Measurements from ENCODE around the gene SLF1. TPM values are rescaled to one million over a fixed set of nuclear protein-coding genes. Genes with fewer than 3 reads are reported as not detected.

SLF1 gene
- polyA plus RNA-seq, 1 of the 3 experiments (the other 2 are of a cell fraction) = 5.5 TPM

DNA sequence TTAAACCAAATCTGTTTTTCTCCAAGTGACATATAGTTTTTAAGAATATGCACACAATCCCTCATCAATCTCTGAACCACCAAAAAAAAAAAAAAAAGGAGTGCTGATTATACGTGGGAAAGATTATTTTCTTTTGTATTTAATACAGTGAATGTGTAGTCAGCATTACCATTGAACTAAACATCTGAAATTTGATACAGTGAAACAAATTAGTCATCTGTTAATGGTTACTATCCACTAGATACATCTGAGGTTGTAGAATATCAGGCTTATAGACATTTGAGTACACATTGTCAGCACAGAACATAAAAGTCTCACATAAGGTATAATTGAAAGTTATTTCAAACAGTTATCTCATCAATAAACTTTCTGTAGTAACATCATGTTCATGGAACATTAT lies 87.0 kb downstream of the SLF1 start:
- no peaks in the 10 kb centered on the region for H4K20me1 ChIP-seq (ENCODE audit: insufficient read depth)
- TF ChIP-seq SMC3 (IDR thresholded peaks at IDR 0.05; ENCODE audit: low read depth, low read length) (no peak), TCF12 (IDR thresholded peaks at IDR 0.05) (0 out of 2 replicates have a peak, but pooled peaks have one; percentile 8), EP300 (IDR thresholded peaks at IDR 0.05; ENCODE audit: borderline replicate concordance in 1 of 2, low read depth in 1 of 2, low read length in 1 of 2) (no peak), ELF1 (IDR thresholded peaks at IDR 0.05) (no peak), YY1 (IDR thresholded peaks at IDR 0.05; ENCODE audit: low read depth) (no peak)
- H3K4me1 ChIP-seq (ENCODE audit: control insufficient read depth in 1 of 2, insufficient read depth in 2 of 2, low read depth in 1 of 2, low read length in 1 of 2) = no peaks in the 10 kb centered on the region; a peak in 2 of 4 replicates
- H2AFZ ChIP-seq (ENCODE audit: low read depth) = no peak overlapping the region
- H3K79me2 ChIP-seq (ENCODE audit: insufficient read depth) = no peaks in the 10 kb centered on the region
- H3K9me3 ChIP-seq = no peaks in the 10 kb centered on the region
- no peaks in the 10 kb centered on the region for H3K9me2 ChIP-seq
- DNase-seq = no peak
- H3K36me3 ChIP-seq (replicated peaks in 1 of 2; ENCODE audit: control insufficient read depth in 1 of 2, insufficient read depth in 2 of 2, low read length in 1 of 2) = peaks cover 4 to 39% of the 10 kb centered on the region in 2 experiments
- H3K4me2 ChIP-seq = no peak overlapping the region
- H3K27me3 ChIP-seq (ENCODE audit: insufficient read depth) = no peaks in the 10 kb centered on the region
- POLR2A ChIA-PET = no interaction called here
- no peak overlapping the region for H3K4me3 ChIP-seq (ENCODE audit: low read depth in 2 of 2, low read length in 1 of 2)
- no peak overlapping the region for H3K27ac ChIP-seq (ENCODE audit: low read depth in 2 of 2, low read length in 1 of 2)
- H3F3A ChIP-seq (replicated peaks; ENCODE audit: insufficient read depth) = no peaks in the 10 kb centered on the region
- CTCF ChIA-PET = no interaction called here
- WGBS (ENCODE audit: low lambda C conversion rate) = 31% methylated on average over 1 of the region's 1 CpG
- H3K9ac ChIP-seq = no peak overlapping the region

DNA sequence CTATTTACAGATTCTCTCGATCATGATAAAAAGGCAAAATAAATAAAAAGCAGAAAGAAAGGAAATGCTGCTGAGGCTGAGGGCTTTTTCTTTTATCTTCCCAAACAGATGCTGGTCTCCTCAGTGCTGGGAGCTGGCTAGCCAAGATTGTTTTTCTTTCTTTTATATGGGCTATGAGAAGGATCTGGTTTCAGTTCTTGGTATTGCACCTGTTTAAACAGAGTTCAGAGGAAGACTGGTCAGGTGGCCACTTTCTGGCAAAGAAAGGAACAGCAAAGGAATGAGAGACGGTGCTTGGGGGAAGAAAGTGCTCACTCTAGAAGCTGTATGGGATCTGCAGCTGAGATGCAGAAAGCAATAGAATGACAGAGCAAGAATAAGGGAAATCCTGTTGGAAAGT lies 88.9 kb downstream of the SLF1 start:
- Histone ChIP-seq H3K4me3 (ENCODE audit: low read depth in 2 of 2, low read length in 1 of 2) (no peak overlapping the region), H3K79me2 (ENCODE audit: insufficient read depth) (no peaks in the 10 kb centered on the region), H3K36me3 (replicated peaks in 1 of 2; ENCODE audit: control insufficient read depth in 1 of 2, insufficient read depth in 2 of 2, low read length in 1 of 2) (peaks cover 4 to 44% of the 10 kb centered on the region in 2 experiments), H3K27me3 (ENCODE audit: insufficient read depth) (no peaks in the 10 kb centered on the region), H3F3A (replicated peaks; ENCODE audit: insufficient read depth) (no peaks in the 10 kb centered on the region), H2AFZ (ENCODE audit: low read depth) (no peak overlapping the region), H3K9me3 (no peaks in the 10 kb centered on the region), H3K27ac (ENCODE audit: low read depth in 2 of 2, low read length in 1 of 2) (no peak overlapping the region), H4K20me1 (ENCODE audit: insufficient read depth) (no peaks in the 10 kb centered on the region), H3K9me2 (no peaks in the 10 kb centered on the region), H3K9ac (no peak overlapping the region), H3K4me2 (no peak overlapping the region), H3K4me1 (ENCODE audit: control insufficient read depth in 1 of 2, insufficient read depth in 2 of 2, low read depth in 1 of 2, low read length in 1 of 2) (no peaks in the 10 kb centered on the region; a peak in 2 of 4 replicates)
- TF ChIP-seq FOSL2 (IDR thresholded peaks at IDR 0.05; ENCODE audit: borderline replicate concordance, low read depth) = no peak
- TF ChIP-seq EP300 (IDR thresholded peaks at IDR 0.05; ENCODE audit: borderline replicate concordance in 1 of 2, low read depth in 1 of 2, low read length in 1 of 2) = no peak
- TF ChIP-seq, protein P1, sequence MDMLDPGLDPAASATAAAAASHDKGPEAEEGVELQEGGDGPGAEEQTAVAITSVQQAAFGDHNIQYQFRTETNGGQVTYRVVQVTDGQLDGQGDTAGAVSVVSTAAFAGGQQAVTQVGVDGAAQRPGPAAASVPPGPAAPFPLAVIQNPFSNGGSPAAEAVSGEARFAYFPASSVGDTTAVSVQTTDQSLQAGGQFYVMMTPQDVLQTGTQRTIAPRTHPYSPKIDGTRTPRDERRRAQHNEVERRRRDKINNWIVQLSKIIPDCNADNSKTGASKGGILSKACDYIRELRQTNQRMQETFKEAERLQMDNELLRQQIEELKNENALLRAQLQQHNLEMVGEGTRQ (IDR thresholded peaks at IDR 0.05; ENCODE audit: borderline replicate concordance, low read depth, low read length) = no peak
- TF ChIP-seq, protein P2, sequence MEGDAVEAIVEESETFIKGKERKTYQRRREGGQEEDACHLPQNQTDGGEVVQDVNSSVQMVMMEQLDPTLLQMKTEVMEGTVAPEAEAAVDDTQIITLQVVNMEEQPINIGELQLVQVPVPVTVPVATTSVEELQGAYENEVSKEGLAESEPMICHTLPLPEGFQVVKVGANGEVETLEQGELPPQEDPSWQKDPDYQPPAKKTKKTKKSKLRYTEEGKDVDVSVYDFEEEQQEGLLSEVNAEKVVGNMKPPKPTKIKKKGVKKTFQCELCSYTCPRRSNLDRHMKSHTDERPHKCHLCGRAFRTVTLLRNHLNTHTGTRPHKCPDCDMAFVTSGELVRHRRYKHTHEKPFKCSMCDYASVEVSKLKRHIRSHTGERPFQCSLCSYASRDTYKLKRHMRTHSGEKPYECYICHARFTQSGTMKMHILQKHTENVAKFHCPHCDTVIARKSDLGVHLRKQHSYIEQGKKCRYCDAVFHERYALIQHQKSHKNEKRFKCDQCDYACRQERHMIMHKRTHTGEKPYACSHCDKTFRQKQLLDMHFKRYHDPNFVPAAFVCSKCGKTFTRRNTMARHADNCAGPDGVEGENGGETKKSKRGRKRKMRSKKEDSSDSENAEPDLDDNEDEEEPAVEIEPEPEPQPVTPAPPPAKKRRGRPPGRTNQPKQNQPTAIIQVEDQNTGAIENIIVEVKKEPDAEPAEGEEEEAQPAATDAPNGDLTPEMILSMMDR (IDR thresholded peaks at IDR 0.05) = no peak
- no peak for TF ChIP-seq TEAD4 (IDR thresholded peaks at IDR 0.05; ENCODE audit: borderline replicate concordance, insufficient read depth)
- TF ChIP-seq TAF1 (IDR thresholded peaks at IDR 0.05; ENCODE audit: borderline replicate concordance, low read depth, low read length) = no peak
- TF ChIP-seq RXRA (IDR thresholded peaks at IDR 0.05; ENCODE audit: borderline replicate concordance, low read depth) = no peak
- no peak for TF ChIP-seq EZH2phosphoT487 (IDR thresholded peaks at IDR 0.05; ENCODE audit: borderline replicate concordance, low read depth)
- TF ChIP-seq YY1 (IDR thresholded peaks at IDR 0.05; ENCODE audit: low read depth) = no peak
- TF ChIP-seq, protein P3, sequence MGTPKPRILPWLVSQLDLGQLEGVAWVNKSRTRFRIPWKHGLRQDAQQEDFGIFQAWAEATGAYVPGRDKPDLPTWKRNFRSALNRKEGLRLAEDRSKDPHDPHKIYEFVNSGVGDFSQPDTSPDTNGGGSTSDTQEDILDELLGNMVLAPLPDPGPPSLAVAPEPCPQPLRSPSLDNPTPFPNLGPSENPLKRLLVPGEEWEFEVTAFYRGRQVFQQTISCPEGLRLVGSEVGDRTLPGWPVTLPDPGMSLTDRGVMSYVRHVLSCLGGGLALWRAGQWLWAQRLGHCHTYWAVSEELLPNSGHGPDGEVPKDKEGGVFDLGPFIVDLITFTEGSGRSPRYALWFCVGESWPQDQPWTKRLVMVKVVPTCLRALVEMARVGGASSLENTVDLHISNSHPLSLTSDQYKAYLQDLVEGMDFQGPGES (IDR thresholded peaks at IDR 0.05; ENCODE audit: low read depth, low read length) = no peak
- no peak for TF ChIP-seq GABPA (IDR thresholded peaks at IDR 0.05; ENCODE audit: low read depth)
- TF ChIP-seq TCF12 (IDR thresholded peaks at IDR 0.05) = no peak
- TF ChIP-seq NRF1 (IDR thresholded peaks at IDR 0.05; ENCODE audit: low read depth, low read length) = no peak
- TF ChIP-seq, protein P4, sequence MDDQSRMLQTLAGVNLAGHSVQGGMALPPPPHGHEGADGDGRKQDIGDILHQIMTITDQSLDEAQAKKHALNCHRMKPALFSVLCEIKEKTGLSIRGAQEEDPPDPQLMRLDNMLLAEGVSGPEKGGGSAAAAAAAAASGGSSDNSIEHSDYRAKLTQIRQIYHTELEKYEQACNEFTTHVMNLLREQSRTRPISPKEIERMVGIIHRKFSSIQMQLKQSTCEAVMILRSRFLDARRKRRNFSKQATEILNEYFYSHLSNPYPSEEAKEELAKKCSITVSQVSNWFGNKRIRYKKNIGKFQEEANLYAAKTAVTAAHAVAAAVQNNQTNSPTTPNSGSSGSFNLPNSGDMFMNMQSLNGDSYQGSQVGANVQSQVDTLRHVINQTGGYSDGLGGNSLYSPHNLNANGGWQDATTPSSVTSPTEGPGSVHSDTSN (IDR thresholded peaks at IDR 0.05) = no peak
- TF ChIP-seq, protein P5, sequence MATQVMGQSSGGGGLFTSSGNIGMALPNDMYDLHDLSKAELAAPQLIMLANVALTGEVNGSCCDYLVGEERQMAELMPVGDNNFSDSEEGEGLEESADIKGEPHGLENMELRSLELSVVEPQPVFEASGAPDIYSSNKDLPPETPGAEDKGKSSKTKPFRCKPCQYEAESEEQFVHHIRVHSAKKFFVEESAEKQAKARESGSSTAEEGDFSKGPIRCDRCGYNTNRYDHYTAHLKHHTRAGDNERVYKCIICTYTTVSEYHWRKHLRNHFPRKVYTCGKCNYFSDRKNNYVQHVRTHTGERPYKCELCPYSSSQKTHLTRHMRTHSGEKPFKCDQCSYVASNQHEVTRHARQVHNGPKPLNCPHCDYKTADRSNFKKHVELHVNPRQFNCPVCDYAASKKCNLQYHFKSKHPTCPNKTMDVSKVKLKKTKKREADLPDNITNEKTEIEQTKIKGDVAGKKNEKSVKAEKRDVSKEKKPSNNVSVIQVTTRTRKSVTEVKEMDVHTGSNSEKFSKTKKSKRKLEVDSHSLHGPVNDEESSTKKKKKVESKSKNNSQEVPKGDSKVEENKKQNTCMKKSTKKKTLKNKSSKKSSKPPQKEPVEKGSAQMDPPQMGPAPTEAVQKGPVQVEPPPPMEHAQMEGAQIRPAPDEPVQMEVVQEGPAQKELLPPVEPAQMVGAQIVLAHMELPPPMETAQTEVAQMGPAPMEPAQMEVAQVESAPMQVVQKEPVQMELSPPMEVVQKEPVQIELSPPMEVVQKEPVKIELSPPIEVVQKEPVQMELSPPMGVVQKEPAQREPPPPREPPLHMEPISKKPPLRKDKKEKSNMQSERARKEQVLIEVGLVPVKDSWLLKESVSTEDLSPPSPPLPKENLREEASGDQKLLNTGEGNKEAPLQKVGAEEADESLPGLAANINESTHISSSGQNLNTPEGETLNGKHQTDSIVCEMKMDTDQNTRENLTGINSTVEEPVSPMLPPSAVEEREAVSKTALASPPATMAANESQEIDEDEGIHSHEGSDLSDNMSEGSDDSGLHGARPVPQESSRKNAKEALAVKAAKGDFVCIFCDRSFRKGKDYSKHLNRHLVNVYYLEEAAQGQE (IDR thresholded peaks at IDR 0.05; ENCODE audit: low read depth, low read length) = no peak
- no peak for TF ChIP-seq RCOR1 (IDR thresholded peaks at IDR 0.05; ENCODE audit: low read length)
- POLR2A ChIA-PET = no interaction called here
- CTCF ChIA-PET = interaction anchor here (1.0 to 1.8 kb wide), 3 partner anchors 14 to 34 kb away, joined by 3 to 8 read pairs (median 6); no protein-coding TSS in a partner anchor
- WGBS (ENCODE audit: low lambda C conversion rate) = 76% methylated on average over 2 of the region's 2 CpGs
- DNase-seq = no peak

Data from SK-N-SH (cell line).